ENCODE data around the gene PROZ. TPM values are rescaled to one million over a fixed set of nuclear protein-coding genes. Genes with fewer than 3 reads are reported as not detected.

PROZ gene
- total RNA-seq, 1 experiment from 2014 or later: not detected

GRCh38 chr13:113141601-113141970 is 16.9 kb upstream of the PROZ start:
- DNase-seq (ENCODE audit: low spot score): no peak

- DNase-seq (ENCODE audit: low spot score): no peak
Measured at GRCh38 chr13:113142876-113143275, 15.6 kb upstream of the PROZ start.

GRCh38 chr13:113143466-113144254 is 14.8 kb upstream of the PROZ start:
- DNase-seq (ENCODE audit: low spot score): no peak

GRCh38 chr13:113144255-113144629 is 14.2 kb upstream of the PROZ start:
- no peak for DNase-seq (ENCODE audit: low spot score)

GRCh38 chr13:113145496-113145895 is 13.0 kb upstream of the PROZ start:
- DNase-seq (ENCODE audit: low spot score): no peak

GRCh38 chr13:113145911-113146598 is 12.4 kb upstream of the PROZ start:
- no peak for DNase-seq (ENCODE audit: low spot score)

GRCh38 chr13:113146750-113147149 is 11.7 kb upstream of the PROZ start:
- no peak for DNase-seq (ENCODE audit: low spot score)

GRCh38 chr13:113147206-113147605 is 11.2 kb upstream of the PROZ start:
- DNase-seq (ENCODE audit: low spot score): no peak

GRCh38 chr13:113148407-113148806 is 10.0 kb upstream of the PROZ start:
- no peak for DNase-seq (ENCODE audit: low spot score)

- DNase-seq (ENCODE audit: low spot score): no peak
Measured at GRCh38 chr13:113148940-113149503, 9.4 kb upstream of the PROZ start.

GRCh38 chr13:113149711-113150549 is 8.5 kb upstream of the PROZ start:
- DNase-seq (ENCODE audit: low spot score): no peak

GRCh38 chr13:113150550-113151365 is 7.7 kb upstream of the PROZ start:
- no peak for DNase-seq (ENCODE audit: low spot score)

- DNase-seq (ENCODE audit: low spot score): no peak
Measured at GRCh38 chr13:113151745-113152690, 6.4 kb upstream of the PROZ start.

GRCh38 chr13:113152691-113152983 is 5.8 kb upstream of the PROZ start:
- DNase-seq (ENCODE audit: low spot score): no peak

- DNase-seq (ENCODE audit: low spot score): no peak
Measured at GRCh38 chr13:113152984-113153809, 5.3 kb upstream of the PROZ start.

- peak; percentile 43 for DNase-seq (ENCODE audit: low spot score)
Measured at GRCh38 chr13:113153810-113154748, 4.4 kb upstream of the PROZ start.

GRCh38 chr13:113155201-113155600 is 3.2 kb upstream of the PROZ start:
- DNase-seq (ENCODE audit: low spot score): no peak

- no peak for DNase-seq (ENCODE audit: low spot score)
Measured at GRCh38 chr13:113155982-113156655, 2.3 kb upstream of the PROZ start.

All from A172 (cell line).